Activated T-cell treated with anti-CD3 and anti-CD28 coated beads for 1 hour (primary cell): ENCODE results near the gene CUEDC1.

ENCODE experiments used
- DNase-seq: peaks from one replicate; pipeline ENCODE4 v3.0.0-alpha.2; 2020; ENCODE audit warnings: low read depth

CUEDC1 gene

DNA sequence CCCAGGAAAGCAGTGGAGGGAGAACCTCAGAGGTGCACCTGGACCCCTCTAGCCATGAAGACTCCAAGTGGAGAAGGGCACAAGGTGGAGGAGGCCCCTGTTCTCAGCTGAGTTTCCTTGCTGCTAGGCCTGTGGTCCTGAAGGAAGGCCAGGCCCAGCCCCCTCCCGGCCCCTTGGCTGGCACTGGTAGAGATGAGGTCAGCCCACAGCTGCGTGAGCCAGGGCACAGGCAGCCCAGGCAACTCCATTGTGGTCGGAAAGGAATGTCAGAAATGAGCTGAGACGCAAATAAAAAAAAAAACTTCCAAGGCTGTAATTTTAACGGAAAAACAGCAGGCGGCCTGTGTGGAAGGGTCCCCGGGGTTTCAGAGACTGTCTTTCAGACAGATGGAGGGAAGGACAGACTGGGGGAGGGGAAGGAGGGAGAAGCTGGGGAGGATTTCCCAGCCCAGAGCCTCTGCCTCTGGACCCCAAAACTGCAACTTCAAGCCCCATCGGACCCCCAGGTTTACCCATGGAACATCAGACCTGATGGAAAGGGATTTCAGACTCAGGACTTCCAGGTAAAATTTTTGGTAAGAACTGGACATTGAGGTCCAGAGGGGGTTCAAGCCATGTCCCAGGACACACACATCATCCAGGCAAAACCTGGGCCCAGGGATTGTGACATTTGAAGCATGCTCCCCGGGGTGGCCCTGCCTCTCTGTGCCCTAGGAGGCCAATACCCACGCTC is 79.8 kb downstream of the CUEDC1 start:
- no peak for DNase-seq

DNA sequence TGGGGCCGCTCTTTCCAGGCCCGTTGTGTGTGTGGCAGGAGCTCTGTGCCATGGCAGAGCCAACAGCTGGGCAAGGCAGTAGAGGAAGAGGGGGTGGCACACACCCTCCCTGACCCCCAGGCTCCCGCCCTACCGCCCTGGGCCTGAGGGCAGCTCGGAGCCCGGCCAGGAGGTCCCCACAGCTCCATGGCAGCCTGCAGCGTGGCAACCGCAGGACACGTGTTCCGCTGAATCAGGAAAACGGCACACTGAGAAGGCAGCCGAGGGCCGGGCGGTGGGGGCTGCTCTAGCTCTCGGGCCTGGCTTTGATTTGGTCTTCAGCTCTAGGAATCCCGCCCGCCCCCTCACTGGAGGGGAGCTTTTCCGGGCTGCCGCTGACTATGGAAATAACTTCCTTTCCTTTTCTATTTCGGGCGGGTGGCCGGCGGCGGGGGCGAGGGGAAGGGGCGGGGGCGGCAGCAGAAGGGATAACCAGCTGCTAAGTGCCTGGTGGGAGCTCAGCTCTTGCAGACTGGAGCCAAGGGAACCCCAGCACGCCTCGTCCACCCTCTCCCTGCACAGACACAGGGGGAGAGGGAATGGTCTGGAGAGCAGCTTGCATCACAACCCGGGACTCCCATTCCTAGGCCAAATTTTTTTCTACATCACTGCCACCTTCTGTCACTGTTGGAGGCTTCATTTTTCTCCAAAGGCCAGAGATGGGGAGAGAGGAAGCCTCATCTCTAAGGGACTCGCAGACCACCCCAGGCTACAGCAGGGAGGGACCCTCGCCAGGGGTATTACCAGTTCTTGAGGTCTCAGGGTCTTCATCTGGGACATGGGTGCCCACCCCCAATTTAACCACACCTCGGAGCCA is 80.5 kb downstream of the CUEDC1 start:
- DNase-seq, result no peak

DNA sequence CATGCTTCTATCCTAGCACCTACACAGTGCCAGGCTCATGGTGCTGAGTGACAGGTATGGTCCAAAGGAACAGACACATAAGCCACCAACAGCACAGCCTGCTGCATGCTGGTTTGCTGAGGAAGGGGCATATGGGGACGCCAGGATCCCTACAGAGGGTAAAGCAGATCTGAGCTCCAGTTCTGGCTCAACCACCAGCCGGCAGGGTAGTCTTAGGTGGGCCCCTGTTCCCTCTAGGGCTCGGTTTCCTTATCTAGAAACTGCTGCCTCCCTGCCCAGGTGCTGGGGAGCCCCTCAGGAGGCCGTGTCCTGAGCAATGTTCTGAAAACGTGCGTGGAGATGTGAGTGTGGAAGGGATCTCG is 81.2 kb downstream of the CUEDC1 start:
- DNase-seq, result no peak

DNA sequence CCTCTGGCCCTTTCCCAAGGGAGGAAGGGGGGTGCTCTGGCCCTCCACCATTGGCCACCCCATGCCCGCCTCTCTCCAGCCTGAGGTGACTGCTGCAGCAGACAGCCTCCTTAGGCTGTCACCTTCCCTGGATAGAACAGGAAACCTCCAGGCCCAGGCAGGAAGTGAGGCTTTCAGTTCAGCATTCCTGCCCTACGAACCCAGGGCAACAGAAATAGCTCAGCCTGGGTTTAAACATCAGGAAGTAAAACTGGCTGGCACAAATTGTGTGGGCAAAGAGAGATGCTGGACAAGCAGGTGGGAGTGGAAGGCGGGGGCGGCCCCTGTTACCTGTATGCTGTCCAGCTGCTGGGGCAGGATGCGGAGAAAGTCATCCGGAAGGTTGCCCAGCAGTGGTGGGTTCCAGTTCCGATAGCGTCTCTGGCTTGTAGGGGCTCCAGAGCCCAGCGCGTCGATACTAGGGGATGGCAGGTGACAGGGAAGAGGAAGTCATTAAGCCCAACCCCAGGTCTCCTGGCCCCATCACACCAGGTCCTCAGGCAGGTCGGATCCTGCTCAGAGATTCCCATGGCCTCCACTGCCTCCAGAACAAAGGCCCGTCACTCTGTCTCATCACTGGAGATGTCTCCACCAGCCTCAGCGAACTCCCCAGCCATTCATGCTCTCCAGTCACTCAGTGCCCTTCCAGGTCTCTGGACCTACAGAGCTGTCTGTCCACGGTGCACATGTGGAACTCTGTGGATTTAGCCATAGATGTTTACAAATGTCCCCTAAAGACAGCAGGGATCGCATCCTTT is 81.8 kb downstream of the CUEDC1 start:
- DNase-seq, result no peak

DNA sequence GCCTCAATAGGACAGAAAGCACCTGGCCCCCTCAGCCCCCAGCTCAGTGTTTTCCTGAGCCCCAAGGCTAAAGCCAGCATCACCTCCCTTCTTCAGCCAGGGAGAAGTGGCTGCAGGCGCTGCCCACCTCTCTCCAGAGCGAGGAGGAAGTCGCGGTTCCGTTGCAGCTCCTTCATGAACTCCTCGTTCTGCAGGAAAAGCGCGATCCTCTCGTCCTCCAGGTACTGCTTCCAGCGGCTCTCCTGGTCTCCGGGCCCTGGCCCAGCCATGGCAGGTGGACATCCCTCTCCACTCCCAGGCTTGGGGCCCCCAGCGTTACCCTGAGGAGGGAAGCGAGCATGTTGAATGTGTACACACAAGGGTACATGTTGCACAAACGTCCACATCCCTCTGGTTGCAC is 82.7 kb downstream of the CUEDC1 start:
- DNase-seq, result no peak

DNA sequence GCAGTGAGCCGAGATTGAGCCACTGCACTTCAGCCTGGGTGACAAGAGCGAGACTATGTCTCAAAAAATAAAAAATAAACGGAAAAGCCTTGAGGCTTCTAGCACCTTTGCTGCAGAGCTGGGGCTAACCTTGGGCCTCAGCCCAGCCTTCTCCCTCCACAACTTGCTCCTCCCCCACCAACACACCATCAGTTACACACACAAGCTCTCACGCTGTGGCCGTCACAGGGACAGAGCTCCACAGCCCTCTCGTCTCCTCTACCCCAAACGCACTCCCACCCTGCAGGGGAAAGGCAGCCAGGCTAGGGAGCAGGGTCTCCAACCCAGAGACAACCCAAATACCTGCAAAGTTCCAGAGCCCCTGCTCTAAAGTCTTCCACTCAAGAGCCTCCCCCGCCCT is 83.3 kb downstream of the CUEDC1 start:
- DNase-seq, result no peak

DNA sequence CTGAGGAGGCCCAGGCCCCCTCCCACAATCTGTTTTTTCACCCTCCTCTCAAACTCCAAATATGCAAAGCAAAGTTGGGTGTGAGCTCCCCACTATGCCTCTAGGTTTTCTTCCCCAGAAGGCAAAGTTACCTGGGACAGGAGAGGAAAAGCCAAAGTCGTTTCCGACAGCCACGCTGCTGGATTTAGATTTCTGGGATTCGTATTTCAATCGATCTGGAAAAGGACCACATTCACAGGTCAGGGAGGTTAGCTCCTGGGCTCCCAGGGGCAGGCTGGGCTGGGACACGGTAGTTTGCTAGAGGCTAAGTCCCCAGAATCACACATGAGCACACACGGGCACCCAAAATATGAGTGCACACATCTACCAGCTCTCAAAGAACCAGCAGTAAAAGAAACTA is 84.1 kb downstream of the CUEDC1 start:
- no peak for DNase-seq

DNA sequence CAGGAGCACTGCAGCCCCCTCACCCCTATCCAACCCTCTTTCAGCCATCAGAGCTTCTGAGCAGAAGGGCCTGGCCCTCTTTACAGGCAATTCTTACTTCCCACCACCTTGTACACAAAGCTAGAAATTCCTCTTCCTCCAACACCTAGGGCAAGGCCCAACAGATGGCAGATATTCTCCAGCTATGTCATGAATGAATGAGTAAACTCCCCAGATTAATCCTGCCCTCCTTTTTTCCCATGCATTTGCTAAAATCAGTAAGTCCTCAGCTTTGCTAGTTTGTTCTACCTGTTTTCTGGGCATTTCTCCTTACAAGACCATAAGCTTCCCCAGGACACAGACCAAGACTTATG is 85.0 kb downstream of the CUEDC1 start:
- no peak for DNase-seq

DNA sequence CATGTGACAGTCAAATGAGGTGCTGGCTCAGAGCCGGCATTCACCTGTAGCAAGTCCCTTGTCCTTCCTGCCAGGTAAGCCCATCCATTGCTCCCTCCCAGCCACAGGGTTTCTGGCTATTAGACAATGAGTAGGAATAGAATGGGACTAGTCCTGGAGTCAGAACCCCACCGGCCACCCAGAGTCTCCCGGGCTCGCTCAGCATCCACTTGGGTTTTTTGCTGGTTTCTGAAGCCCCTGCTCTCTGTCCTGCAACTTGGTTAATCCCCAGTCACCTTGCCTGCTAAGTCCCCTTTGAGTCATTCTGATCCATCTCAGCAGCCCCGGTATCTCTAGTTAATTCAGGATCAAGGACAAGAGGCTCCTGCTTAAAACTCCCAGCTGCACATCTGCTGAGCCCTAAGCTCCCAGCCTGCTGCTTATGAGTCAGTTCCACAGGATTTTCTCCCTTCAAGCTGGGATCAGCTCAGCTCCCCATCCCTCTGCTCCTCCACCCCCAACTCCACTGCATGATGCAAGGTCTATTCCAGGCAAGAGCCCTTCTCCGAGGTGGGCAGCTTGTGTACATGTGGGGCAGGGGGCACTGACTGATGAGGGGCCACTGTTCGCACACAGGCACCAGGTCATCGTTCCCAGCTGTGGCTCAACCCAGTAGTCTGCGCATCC is 85.5 kb downstream of the CUEDC1 start:
- DNase-seq, result no peak

DNA sequence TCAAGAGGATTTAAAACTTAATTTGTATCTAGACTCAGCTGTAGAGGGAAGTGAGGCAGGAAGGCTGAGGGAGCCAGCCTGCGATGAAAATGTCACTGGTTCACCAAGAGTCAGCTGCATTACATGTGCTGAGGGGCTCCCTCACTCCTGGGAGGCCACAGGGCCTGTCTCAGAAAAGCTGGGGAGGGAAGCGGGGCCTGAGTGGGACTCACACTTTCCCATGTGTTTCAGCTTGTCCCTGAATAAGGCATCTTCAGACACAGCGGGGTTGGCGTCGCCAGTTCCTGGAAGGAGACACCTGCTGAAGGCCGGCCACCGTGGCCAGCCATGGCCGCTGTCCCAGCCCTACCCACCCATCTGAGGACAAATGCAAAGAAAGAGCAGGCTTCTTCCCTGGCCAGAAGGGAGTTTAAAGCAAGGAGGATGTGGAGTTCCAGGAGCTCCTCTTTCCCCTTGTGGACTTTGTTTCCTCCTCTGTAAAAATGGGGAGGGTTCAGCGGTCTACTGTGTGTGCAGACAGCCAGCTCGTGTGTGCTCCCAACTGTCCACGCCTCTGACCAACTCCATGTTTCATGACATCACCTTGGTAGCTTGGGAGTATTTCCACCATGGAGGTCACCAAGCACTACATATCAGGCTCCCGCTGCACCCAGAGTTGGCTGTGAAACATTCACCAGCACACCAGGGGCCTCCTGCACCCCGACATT is 86.1 kb downstream of the CUEDC1 start:
- DNase-seq, result no peak

DNA sequence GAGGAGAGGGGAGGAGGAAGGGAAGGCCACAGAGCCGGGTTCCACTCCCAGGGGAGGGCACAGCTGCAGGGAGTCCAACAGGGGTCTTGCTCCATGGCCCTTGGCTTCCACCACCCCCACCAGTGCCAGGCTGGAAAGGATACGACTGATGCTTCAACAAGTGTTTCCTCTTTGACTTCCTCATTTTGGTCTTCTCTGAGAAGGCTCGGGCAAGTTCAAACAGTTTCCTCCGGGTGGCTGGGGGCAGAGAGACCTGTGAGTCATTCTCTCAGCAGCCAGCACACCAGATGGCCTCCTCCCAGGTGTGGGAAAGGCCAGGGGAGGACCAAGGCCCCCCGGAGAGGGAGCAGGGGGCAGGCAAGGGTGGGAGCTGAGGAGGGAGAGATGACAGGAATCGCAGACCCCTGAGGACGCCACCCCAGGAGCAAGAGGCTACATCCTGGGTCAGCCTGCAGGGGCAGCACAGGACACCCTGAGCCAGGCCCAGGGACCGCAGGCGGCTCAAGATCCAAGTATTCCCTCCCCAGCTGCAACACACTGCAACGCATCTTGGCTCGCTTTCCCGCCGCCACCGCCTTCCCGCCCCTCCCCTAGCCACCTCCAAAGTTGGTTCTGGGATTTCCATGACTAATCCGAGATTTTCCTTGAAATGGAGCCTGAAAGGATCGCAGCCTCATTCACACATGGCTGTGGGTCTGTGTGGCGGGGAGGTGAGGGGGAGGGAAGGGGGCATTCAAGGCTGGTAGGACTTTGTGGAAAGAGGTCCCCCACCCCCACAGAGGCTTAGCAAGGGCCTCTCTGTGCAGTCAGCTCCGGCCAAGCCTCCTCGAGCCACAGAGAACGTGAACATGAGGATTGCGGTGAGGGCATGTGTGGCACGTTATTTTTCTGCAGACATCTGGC is 87.0 kb downstream of the CUEDC1 start:
- DNase-seq, result no peak

DNA sequence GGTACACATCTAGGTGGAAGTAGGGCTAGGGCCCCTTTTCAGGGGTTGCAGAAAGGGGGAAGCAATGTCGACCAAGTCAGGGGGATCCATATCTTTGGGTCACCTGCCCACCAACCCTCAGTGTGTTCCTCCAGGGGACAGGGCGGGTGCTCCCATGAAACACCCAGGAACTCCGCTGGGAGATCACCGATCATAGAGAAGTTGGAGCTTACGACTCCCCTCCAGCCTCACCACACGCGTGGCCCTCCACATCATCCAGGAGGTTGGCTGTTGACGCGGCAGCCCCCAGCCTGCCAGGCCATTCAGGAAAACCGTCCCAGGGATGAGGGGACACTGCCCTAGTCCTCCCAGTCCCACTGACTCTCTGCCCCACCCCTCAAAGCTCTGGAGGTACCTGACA is 88.1 kb downstream of the CUEDC1 start:
- DNase-seq, result no peak

DNA sequence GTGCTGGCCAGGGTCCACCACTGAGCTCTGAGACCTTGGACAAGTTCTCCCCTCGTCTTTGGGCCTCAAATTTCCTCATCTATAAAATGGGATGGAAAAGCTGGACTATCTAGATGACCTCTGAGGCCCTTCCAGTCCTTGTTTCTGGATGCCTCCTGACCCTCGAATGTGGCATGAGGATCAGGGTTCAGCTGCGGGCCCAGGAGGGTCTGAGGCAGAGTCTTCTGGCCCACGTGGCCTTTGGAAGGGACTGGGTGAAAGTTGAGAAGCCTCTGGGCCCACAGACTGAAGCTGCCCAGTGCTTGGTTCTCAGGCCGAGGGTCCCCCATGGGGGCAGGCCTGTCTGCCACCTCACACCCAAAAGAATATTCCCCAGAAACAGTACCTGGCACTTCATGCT is 88.5 kb downstream of the CUEDC1 start:
- no peak for DNase-seq

DNA sequence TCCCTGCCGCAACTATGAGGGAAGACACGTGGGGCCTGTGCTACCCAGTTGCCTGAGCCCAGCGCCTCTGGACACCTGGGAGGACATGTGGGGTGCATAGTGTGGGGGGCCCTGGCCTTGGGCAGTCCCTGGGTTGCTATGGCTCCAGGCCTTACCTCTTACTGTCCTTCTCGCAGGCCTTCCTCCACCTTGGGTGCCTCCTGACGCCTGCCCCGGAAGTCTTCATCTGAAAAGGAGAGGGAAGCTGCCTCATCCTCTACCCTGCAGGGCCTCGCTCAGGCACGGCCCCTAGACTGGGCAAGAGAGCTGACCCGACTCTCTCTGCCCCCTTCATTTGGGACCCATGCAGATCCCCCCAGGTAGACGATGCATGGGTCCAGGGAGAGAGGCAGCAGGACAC is 88.9 kb downstream of the CUEDC1 start:
- DNase-seq, result no peak

DNA sequence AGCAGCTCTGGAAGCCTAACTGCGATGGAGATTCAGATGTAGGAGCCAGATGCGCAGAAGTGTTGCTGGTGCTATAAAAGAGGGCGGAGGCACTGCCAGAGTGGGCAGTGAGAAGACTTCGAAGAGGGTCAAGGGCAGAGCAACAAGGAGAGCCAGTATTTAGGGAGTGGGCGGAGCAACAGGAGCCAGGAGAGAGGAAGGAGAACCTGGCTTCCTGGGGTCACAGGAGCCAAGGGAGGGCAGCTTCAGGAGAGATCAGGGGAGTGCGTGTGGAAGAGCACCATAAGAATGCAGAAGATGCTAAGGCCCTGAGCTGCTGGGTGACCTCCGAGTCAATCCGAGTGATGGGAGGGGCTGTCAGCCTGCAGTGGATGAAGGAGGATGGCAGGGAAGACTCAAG is 90.9 kb downstream of the CUEDC1 start:
- DNase-seq, result no peak

DNA sequence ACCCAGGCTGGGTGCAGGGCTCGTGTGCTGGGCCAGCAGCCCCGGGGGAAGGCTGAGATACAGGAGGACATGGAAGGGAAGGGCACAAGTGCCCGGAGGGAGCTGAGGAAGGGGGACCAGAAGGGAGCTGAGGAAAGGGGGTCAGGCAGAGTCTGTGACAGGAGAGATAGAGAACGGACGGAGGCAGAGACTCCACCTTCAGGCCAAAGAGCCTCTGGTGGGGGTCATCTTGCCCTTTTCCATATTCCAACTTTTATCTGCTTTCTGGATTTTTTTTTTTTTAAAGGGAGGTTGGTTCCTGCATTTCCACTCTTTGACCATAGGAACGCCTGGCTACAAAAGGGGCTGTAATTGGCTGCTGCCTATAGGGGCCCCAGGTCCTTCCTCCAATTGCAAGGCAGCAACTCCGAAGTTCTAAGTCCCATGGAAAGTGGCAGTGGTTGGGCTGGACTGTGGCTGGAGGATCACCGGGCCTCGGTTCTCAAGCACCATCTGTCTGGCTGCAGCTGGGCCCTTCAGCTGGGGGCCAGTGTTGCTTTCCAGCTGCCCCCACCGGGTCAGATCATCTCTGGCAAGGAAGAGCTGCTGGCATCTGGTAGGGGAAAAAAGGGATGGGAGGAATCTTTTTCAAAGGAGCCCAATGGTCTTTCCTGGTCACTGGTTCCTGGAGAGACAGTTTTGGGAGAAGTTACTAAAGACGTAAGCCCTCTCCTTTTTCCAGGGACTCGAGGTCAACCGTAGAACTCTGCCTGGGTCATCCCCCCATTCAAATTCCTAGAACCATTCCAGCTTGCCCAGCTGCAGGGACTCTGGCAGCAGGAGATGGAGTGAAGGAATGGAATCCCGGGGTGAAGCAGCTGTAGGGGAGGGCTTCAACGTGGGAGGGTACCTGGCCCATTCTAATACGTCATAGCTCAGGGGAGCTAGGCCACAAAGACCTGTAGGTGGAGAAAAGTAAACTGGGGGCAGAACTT is 92.2 kb downstream of the CUEDC1 start:
- no peak for DNase-seq

DNA sequence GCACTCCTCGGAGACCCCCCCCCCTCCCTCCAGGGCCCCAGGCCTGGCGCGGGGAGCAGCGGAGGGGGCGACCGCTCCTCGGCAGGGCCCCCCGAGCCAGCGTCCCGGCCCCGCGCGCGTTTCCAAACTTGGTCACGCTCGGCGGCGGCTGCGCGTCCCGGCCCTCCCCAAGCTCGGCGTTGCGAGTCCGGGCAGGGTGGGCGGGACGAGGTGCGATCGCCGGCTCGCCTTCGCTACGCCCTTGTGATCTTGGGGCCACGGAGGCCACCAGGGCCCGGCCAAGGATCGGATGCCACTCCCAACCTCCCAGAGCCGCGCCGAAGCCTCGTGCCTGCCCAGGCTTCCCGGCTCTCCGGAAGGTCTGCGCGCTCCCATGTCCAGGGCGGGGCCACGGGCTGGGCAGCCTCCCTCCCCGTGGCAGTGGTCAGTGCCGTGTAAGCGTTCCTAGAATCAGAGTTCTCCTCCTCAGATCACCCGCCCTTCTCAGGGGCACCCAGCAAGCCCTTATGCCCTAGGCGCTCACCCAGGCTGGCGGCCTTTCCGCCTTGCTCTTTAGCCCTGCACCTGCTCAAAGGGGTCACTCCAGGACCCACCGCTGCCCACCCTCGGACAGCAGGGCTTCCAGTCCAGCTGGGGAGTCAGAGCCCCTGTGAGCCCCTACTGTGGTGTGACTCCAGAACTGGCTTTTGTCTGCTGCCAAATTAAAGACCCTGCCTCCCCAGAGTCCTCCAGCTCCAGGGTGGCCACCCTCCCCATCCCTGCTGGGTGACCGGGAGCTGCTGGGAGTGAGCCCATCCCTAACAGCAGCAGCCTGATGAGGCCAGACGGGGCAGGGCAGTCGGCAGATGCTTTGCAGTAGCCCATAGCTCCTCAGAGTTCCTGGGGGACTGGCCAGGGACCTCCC is 93.2 kb downstream of the CUEDC1 start:
- DNase-seq, result no peak

DNA sequence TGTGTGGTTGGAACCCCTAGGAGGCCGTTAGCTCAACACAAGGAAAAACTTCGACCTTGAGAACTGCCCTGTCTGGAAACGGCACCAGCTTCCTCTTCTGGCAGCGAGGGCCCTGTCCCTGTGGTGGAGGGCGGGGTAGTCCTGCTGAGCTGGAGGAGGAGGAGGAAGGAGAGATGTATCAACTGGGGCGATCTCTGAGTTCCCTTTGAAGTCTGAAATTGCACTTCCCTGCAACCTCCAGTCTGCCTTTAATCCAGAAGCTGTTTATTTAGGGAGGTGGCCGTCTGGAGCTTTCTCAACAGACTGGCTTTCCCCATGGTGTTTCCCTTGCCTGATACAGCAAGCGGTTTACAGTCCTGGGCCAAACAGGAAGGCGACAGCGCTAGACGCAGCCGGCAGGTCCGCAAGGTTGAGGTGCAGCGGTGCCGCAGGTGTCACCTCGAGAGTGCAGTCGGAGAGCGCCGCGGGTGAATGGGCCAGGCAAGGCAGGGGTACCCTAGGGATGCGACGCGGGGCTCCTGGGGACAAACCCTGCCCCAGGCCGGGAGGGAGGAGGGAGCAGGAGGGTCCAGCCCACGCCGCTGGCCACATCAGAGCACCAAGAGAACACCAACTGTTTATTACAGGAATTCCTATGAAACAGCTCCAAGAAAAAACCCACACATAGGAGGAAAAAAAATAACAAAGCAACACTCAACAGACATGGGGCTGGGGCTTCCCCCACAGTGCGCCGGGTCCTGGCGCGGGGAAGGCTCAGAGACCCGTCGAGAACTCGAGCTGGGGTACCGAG is 94.0 kb downstream of the CUEDC1 start:
- peak; percentile 29 for DNase-seq
